Activated T-helper 9 cell treated with anti-CD3 and anti-CD28 coated beads, Interleukin-2, amount 50 U/mL, for 16 hours (primary cell): ENCODE results near the gene SH3PXD2A.

Experiments used
- DNase-seq: peaks from one replicate; pipeline ENCODE4 v3.0.0-alpha.2; 2020; ENCODE audit warnings: low read depth

Gene SH3PXD2A

GRCh38 chr10:103581499-103581898 is 273.9 kb downstream of the SH3PXD2A start:
- no peak for DNase-seq

GRCh38 chr10:103580430-103580829 is 274.9 kb downstream of the SH3PXD2A start:
- DNase-seq, result no peak

GRCh38 chr10:103580011-103580410 is 275.4 kb downstream of the SH3PXD2A start:
- no peak for DNase-seq

- DNase-seq, result no peak
Observed at GRCh38 chr10:103578782-103579382, 276.5 kb downstream of the SH3PXD2A start.

- DNase-seq, result no peak
Observed at GRCh38 chr10:103576862-103577261, 278.5 kb downstream of the SH3PXD2A start.

- DNase-seq, result no peak
Observed at GRCh38 chr10:103576076-103576471, 279.3 kb downstream of the SH3PXD2A start.

- DNase-seq, result no peak
Observed at GRCh38 chr10:103575416-103576075, 279.8 kb downstream of the SH3PXD2A start.

GRCh38 chr10:103574097-103575061 is 281.0 kb downstream of the SH3PXD2A start:
- no peak for DNase-seq

- DNase-seq, result no peak
Observed at GRCh38 chr10:103573205-103573487, 282.2 kb downstream of the SH3PXD2A start.

- DNase-seq, result no peak
Observed at GRCh38 chr10:103572347-103573204, 282.8 kb downstream of the SH3PXD2A start.

GRCh38 chr10:103571656-103571975 is 283.8 kb downstream of the SH3PXD2A start:
- DNase-seq, result no peak

- DNase-seq, result no peak
Observed at GRCh38 chr10:103570844-103571655, 284.3 kb downstream of the SH3PXD2A start.

GRCh38 chr10:103569896-103570295 is 285.5 kb downstream of the SH3PXD2A start:
- DNase-seq, result no peak

GRCh38 chr10:103568505-103568904 is 286.9 kb downstream of the SH3PXD2A start:
- no peak for DNase-seq

GRCh38 chr10:103566536-103566935 is 288.8 kb downstream of the SH3PXD2A start:
- no peak for DNase-seq

GRCh38 chr10:103564776-103565520 is 290.4 kb downstream of the SH3PXD2A start:
- no peak for DNase-seq

GRCh38 chr10:103564116-103564501 is 291.3 kb downstream of the SH3PXD2A start:
- DNase-seq, result no peak

GRCh38 chr10:103563231-103564115 is 291.9 kb downstream of the SH3PXD2A start:
- DNase-seq, result no peak

- no peak for DNase-seq
Observed at GRCh38 chr10:103562383-103562782, 293.0 kb downstream of the SH3PXD2A start.

GRCh38 chr10:103560886-103561285 is 294.5 kb downstream of the SH3PXD2A start:
- no peak for DNase-seq
